ENCODE results near the gene NCKAP5. TPM values are rescaled to one million over a fixed set of nuclear protein-coding genes. Genes with fewer than 3 reads are reported as not detected.

Gene NCKAP5
- total RNA-seq, 1 donor from 2014 or later, result 0.20 TPM

- H3K4me3 Mint-ChIP-seq (ENCODE audit: unreplicated experiment), result no peak overlapping the region
- no peak for DNase-seq
- no peaks in the 10 kb centered on the region for H3K36me3 Mint-ChIP-seq (ENCODE audit: unreplicated experiment)
- peaks cover 6% of the 10 kb centered on the region for H3K4me1 Mint-ChIP-seq (ENCODE audit: low read depth, unreplicated experiment)
- peaks cover 2% of the 10 kb centered on the region for H3K9me3 Mint-ChIP-seq (ENCODE audit: unreplicated experiment)
- peaks cover 5% of the 10 kb centered on the region for H3K27me3 Mint-ChIP-seq (ENCODE audit: unreplicated experiment)
- no peak for TF ChIP-seq CTCF (IDR thresholded peaks at IDR 0.05; ENCODE audit: partially characterized antibody, unreplicated experiment)
- H3K27ac Mint-ChIP-seq (ENCODE audit: unreplicated experiment), result no peak overlapping the region
Measured at GRCh38 chr2:133526530-133527300, 41.5 kb downstream of the NCKAP5 start.

DNA sequence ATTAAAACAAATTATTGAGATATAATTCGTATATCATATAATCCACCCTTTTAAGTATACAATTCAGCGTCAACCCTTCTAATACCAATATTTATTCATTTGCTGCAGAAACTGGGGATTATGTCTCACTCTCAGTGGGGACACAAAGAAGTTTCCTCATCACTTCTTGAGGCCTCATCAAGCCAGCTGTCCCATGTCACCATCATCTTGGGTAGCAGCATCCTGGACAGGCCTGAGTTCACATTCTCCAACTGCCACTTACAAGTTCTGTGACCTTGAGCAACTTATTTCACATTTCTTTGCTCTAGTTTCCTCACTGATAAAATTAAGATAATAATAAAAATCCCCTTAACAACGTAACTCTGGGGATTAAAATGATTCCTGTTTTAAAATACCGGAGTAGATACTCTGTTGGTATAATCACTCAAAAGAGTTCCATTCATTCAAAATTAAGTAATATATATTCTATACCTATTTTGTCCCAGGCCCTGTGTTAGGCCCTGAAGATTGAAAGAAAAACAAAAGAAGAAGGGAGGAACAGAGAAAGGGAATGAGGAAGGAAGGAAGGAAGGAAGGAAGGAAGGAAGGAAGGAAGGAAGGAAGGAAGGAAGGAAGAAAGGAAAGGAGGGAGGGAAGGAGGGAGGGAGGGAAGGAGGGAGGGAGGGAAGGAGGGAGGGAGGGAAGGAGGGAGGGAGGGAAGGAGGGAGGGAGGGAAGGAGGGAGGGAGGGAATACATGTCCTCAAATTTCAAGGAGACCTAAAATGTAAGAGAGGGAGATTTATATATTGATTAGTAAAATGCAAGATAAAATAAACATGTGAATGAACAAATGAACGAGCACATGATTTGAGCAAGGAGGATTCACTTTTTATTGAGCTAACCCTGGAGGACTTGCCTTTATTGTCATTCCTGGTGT, 42.4 kb downstream of the NCKAP5 start:
- peaks cover 5% of the 10 kb centered on the region for H3K27me3 Mint-ChIP-seq (ENCODE audit: unreplicated experiment)
- DNase-seq, result no peak
- peaks cover 6% of the 10 kb centered on the region for H3K4me1 Mint-ChIP-seq (ENCODE audit: low read depth, unreplicated experiment)
- no peak for TF ChIP-seq CTCF (IDR thresholded peaks at IDR 0.05; ENCODE audit: partially characterized antibody, unreplicated experiment)
- H3K36me3 Mint-ChIP-seq (ENCODE audit: unreplicated experiment), result no peaks in the 10 kb centered on the region
- H3K4me3 Mint-ChIP-seq (ENCODE audit: unreplicated experiment), result no peak overlapping the region
- H3K27ac Mint-ChIP-seq (ENCODE audit: unreplicated experiment), result no peak overlapping the region
- peaks cover 2% of the 10 kb centered on the region for H3K9me3 Mint-ChIP-seq (ENCODE audit: unreplicated experiment)

GRCh38 chr2:133525090-133525489, 43.2 kb downstream of the NCKAP5 start:
- Mint-ChIP-seq H3K27me3 (ENCODE audit: unreplicated experiment) (peaks cover 5% of the 10 kb centered on the region), H3K27ac (ENCODE audit: unreplicated experiment) (no peak overlapping the region), H3K9me3 (ENCODE audit: unreplicated experiment) (peaks cover 2% of the 10 kb centered on the region), H3K4me3 (ENCODE audit: unreplicated experiment) (no peak overlapping the region), H3K4me1 (ENCODE audit: low read depth, unreplicated experiment) (peaks cover 6% of the 10 kb centered on the region), H3K36me3 (ENCODE audit: unreplicated experiment) (no peaks in the 10 kb centered on the region)
- DNase-seq, result no peak
- TF ChIP-seq CTCF (IDR thresholded peaks at IDR 0.05; ENCODE audit: partially characterized antibody, unreplicated experiment), result no peak

- Mint-ChIP-seq H3K27ac (ENCODE audit: unreplicated experiment) (no peak overlapping the region), H3K4me3 (ENCODE audit: unreplicated experiment) (no peak overlapping the region), H3K36me3 (ENCODE audit: unreplicated experiment) (no peaks in the 10 kb centered on the region), H3K27me3 (ENCODE audit: unreplicated experiment) (peaks cover 2% of the 10 kb centered on the region), H3K4me1 (ENCODE audit: low read depth, unreplicated experiment) (peaks cover 6% of the 10 kb centered on the region), H3K9me3 (ENCODE audit: unreplicated experiment) (no peaks in the 10 kb centered on the region)
- no peak for TF ChIP-seq CTCF (IDR thresholded peaks at IDR 0.05; ENCODE audit: partially characterized antibody, unreplicated experiment)
- no peak for DNase-seq
Measured at GRCh38 chr2:133523406-133523805, 44.9 kb downstream of the NCKAP5 start.
